CD4-positive, CD25-positive, alpha-beta regulatory T cell (primary cell): ENCODE data around the gene SNRNP70. TPM values are rescaled to one million over a fixed set of nuclear protein-coding genes. Genes with fewer than 3 reads are reported as not detected.
A peak's percentile ranks its signal among the peaks of the same experiment; 100 is the strongest.

ENCODE experiments used
- ATAC-seq, 2 donors: fragments of 150-1000 bp; cut with Tn5 transposase; one replicate each; pipeline ENCODE4 v1.10.0; 2021; ENCODE audit warnings: low read depth in 2 of 2, moderate number of reproducible peaks in 2 of 2, moderate library complexity in 1 of 2
- DNase-seq, 3 donors: peaks; one replicate each; pipeline versions ENCODE4 v3.0.0 to v3.0.0-alpha.2; 2012 to 2022; ENCODE audit warnings: mixed read lengths in 1 of 3
- H3K27ac ChIP-seq: one replicate; pipeline ENCODE4 v1.7.0; 2013; ENCODE audit warnings: mild to moderate bottlenecking, low read length; ENCODE audit not compliant: insufficient read depth, poor library complexity, severe bottlenecking
- H3K27me3 ChIP-seq: one replicate; pipeline ENCODE4 v1.7.0; 2013; ENCODE audit warnings: low read length; ENCODE audit not compliant: control insufficient read depth, insufficient read depth
- H3K36me3 ChIP-seq: one replicate; pipeline ENCODE4 v1.7.0; 2013; ENCODE audit warnings: mild to moderate bottlenecking, low read length, moderate library complexity; ENCODE audit not compliant: control insufficient read depth, insufficient read depth
- H3K4me1 ChIP-seq: 2 replicates; pipeline ENCODE4 v1.7.0; 2013; ENCODE audit warnings: mild to moderate bottlenecking, low read length; ENCODE audit not compliant: insufficient read depth, control insufficient read depth, poor library complexity, severe bottlenecking
- H3K4me3 ChIP-seq: one replicate; pipeline ENCODE4 v1.7.0; 2013; ENCODE audit warnings: low read depth, mild to moderate bottlenecking, low read length, moderate library complexity
- H3K9me3 ChIP-seq, 2 experiments: 1 replicate in 1 of 2; 2 replicates in 1 of 2; pipeline ENCODE4 v1.7.0; 2013; ENCODE audit warnings: low read length in 2 of 2, mild to moderate bottlenecking in 1 of 2, moderate library complexity in 1 of 2; ENCODE audit not compliant: control insufficient read depth in 2 of 2
- H3K27ac Mint-ChIP-seq, 3 donors: one replicate each; pipeline ENCODE4 v1.8.0; 2020 to 2022; ENCODE audit warnings: mild to moderate bottlenecking in 3 of 3, mixed read lengths in 3 of 3, moderate library complexity in 2 of 3
- H3K27me3 Mint-ChIP-seq: one replicate; pipeline ENCODE4 v1.8.0; 2022; ENCODE audit warnings: mild to moderate bottlenecking, mixed read lengths
- H3K36me3 Mint-ChIP-seq: one replicate; pipeline ENCODE4 v1.8.0; 2020; ENCODE audit warnings: mixed read lengths
- H3K4me1 Mint-ChIP-seq, 4 donors: one replicate each; pipeline ENCODE4 v1.8.0; 2020 to 2022; ENCODE audit warnings: mixed read lengths in 4 of 4, mild to moderate bottlenecking in 1 of 4
- H3K4me3 Mint-ChIP-seq, 4 donors: one replicate each; pipeline ENCODE4 v1.8.0; 2020 to 2022; ENCODE audit warnings: mild to moderate bottlenecking in 4 of 4, mixed read lengths in 4 of 4, moderate library complexity in 3 of 4
- H3K9me3 Mint-ChIP-seq, 7 donors: one replicate each; pipeline ENCODE4 v1.8.0; 2020 to 2022; ENCODE audit warnings: mixed read lengths in 7 of 7, mild to moderate bottlenecking in 3 of 7, moderate library complexity in 2 of 7
- polyA plus RNA-seq, 4 donors: library from polyadenylated mRNA; unstranded; fragments of 300-500 nt; fragmentation: Illumina TruSeq; gene quantifications; one replicate each; pipeline ENCODE4 v1.2.3, GENCODE V29; 2021
- total RNA-seq: library from RNA; stranded (reverse); gene quantifications from one replicate; pipeline ENCODE4 v1.2.3, GENCODE V29; 2022

SNRNP70 gene
- total and polyA plus RNA-seq, 5 donors from 2014 or later, result 45.5 to 381 (median 54.8) TPM

- Mint-ChIP-seq H3K27me3 (peaks cover 92% of the 10 kb centered on the region), H3K9me3 (peaks cover 0 to 7% (median 5%) of the 10 kb centered on the region in 7 donors), H3K4me3 (peak overlapping the region; percentile 48 to 82 (median 77)), H3K27ac (no peak overlapping the region), H3K4me1 (peaks cover 0 to 53% (median 25%) of the 10 kb centered on the region in 4 donors), H3K36me3 (peaks cover 3% of the 10 kb centered on the region)
- Histone ChIP-seq H3K27ac (no peak overlapping the region), H3K4me1 (peaks cover 41% of the 10 kb centered on the region), H3K36me3 (no peaks in the 10 kb centered on the region), H3K9me3 (peaks cover 0 to 12% of the 10 kb centered on the region in 2 experiments), H3K4me3 (peak overlapping the region; percentile 32), H3K27me3 (peaks cover 20% of the 10 kb centered on the region)
- no peak for DNase-seq
- ATAC-seq, result no peak
Observed at GRCh38 chr19:49149652-49150105, 64.4 kb downstream of the SNRNP70 start.

GRCh38 chr19:49150106-49150943, 65.1 kb downstream of the SNRNP70 start:
- Mint-ChIP-seq H3K4me3 (peak overlapping the region; percentile 48 to 82 (median 77)), H3K27ac (no peak overlapping the region), H3K27me3 (peaks cover 91% of the 10 kb centered on the region), H3K36me3 (peaks cover 3% of the 10 kb centered on the region), H3K4me1 (peaks cover 0 to 53% (median 24%) of the 10 kb centered on the region in 4 donors), H3K9me3 (peaks cover 0 to 9% (median 5%) of the 10 kb centered on the region in 7 donors)
- Histone ChIP-seq H3K4me3 (peak overlapping the region; percentile 48), H3K9me3 (peaks cover 0 to 12% of the 10 kb centered on the region in 2 experiments), H3K36me3 (no peaks in the 10 kb centered on the region), H3K4me1 (peaks cover 41% of the 10 kb centered on the region), H3K27ac (no peak overlapping the region), H3K27me3 (peaks cover 20% of the 10 kb centered on the region)
- ATAC-seq (no peak), DNase-seq (peak in 2 of 3 donors; percentile 35 to 44)

- H3K27me3 ChIP-seq, result peaks cover 20% of the 10 kb centered on the region
Observed at GRCh38 chr19:49150944-49151243, 65.6 kb downstream of the SNRNP70 start.

GRCh38 chr19:49151267-49152118, 66.2 kb downstream of the SNRNP70 start:
- Histone ChIP-seq H3K4me3 (peak overlapping the region; percentile 1), H3K27me3 (peaks cover 20% of the 10 kb centered on the region), H3K36me3 (no peaks in the 10 kb centered on the region), H3K4me1 (peaks cover 31% of the 10 kb centered on the region), H3K9me3 (peaks cover 0 to 12% of the 10 kb centered on the region in 2 experiments), H3K27ac (no peak overlapping the region)
- peaks cover 86% of the 10 kb centered on the region for H3K27me3 Mint-ChIP-seq
- H3K4me1 Mint-ChIP-seq, result peaks cover 0 to 43% (median 19%) of the 10 kb centered on the region in 4 donors
- H3K4me3 Mint-ChIP-seq, result peak overlapping the region; percentile 56 to 79 (median 66)
- peaks cover 0 to 9% (median 5%) of the 10 kb centered on the region in 7 donors for H3K9me3 Mint-ChIP-seq
- DNase-seq (peak in 1 of 3 donors; percentile 32), ATAC-seq (no peak)
- no peaks in the 10 kb centered on the region for H3K36me3 Mint-ChIP-seq
- no peak overlapping the region for H3K27ac Mint-ChIP-seq

More at GRCh38 chr19:49150944-49151243, 65.6 kb downstream of the SNRNP70 start:
- peaks cover 0 to 49% (median 19%) of the 10 kb centered on the region in 4 donors for H3K4me1 Mint-ChIP-seq
- Histone ChIP-seq H3K4me3 (no peak overlapping the region), H3K36me3 (no peaks in the 10 kb centered on the region), H3K4me1 (peaks cover 35% of the 10 kb centered on the region), H3K9me3 (peaks cover 0 to 12% of the 10 kb centered on the region in 2 experiments), H3K27ac (no peak overlapping the region)
- H3K4me3 Mint-ChIP-seq, result peak overlapping the region; percentile 52 to 79 (median 66)
- no peak for ATAC-seq
- H3K9me3 Mint-ChIP-seq, result peaks cover 0 to 9% (median 5%) of the 10 kb centered on the region in 7 donors
- H3K36me3 Mint-ChIP-seq, result no peaks in the 10 kb centered on the region
- H3K27ac Mint-ChIP-seq, result no peak overlapping the region
- DNase-seq, result no peak
- peaks cover 88% of the 10 kb centered on the region for H3K27me3 Mint-ChIP-seq

DNA sequence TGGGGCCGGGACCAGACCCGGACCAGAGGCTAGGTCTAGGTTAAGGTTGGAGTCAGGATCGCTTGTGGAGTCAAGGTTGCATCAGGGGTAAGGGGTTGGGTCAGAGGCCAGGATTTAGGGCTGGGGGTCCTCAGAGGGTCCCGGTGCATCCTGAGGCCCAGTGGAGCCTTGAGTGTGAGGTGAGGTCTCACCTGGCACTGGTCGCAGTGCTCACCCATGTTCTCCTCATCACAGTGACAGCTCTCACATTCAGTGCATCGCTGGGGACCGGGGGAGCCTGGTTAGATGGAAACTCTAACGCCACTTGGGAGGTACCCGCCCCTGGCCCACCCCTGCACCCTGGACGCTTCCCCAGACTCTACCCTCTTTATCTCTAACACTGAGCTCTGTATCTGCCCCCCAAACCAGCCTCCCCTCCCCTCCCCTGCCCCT, 66.9 kb downstream of the SNRNP70 start:
- Histone ChIP-seq H3K36me3 (no peaks in the 10 kb centered on the region), H3K4me3 (no peak overlapping the region), H3K4me1 (peaks cover 31% of the 10 kb centered on the region), H3K27me3 (peaks cover 17% of the 10 kb centered on the region), H3K27ac (no peak overlapping the region), H3K9me3 (peaks cover 0 to 12% of the 10 kb centered on the region in 2 experiments)
- Mint-ChIP-seq H3K27me3 (peaks cover 79% of the 10 kb centered on the region), H3K27ac (no peak overlapping the region), H3K4me3 (peak overlapping the region in 1 of 4 donors; percentile 79), H3K36me3 (no peaks in the 10 kb centered on the region), H3K4me1 (peaks cover 0 to 43% (median 19%) of the 10 kb centered on the region in 4 donors), H3K9me3 (peaks cover 0 to 9% (median 5%) of the 10 kb centered on the region in 7 donors)
- ATAC-seq (no peak), DNase-seq (no peak)

DNA sequence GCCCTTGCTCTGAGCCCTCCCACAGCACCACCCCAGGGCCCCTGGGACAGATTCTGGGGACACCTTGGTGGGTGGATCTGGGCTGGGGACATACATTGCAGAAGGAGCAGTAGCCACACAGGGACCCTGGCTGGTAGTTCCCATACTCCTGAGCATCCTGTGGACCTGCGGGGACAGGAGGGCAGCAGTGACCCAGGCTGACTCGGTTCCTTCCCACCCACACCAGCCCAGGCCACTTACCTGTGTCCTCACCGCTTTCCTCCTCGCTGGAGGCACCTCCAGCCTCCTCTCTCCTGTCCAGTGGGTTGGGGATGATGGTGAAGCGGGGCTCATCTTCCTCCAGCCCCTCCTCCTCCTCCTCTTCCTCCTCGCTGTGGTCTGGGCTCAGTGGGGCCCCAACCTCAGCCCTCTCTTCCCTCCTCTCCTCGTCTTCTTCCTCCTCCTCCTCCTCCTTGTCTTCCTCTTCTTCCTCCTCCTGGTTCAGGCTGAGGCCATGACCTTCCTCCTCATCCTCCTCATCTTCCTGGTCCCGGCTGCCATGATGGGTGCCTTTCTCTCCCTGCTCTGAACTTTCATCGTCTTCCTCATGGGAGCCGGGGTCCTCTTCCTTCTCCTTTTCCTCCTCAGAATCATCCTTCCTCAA, 68.0 kb downstream of the SNRNP70 start:
- Histone ChIP-seq H3K27ac (no peak overlapping the region), H3K4me3 (no peak overlapping the region), H3K9me3 (peaks cover 0 to 12% of the 10 kb centered on the region in 2 experiments), H3K36me3 (no peaks in the 10 kb centered on the region), H3K27me3 (peaks cover 15% of the 10 kb centered on the region), H3K4me1 (peaks cover 36% of the 10 kb centered on the region)
- Mint-ChIP-seq H3K36me3 (no peaks in the 10 kb centered on the region), H3K27me3 (peaks cover 71% of the 10 kb centered on the region), H3K27ac (no peak overlapping the region), H3K4me1 (peaks cover 0 to 44% (median 19%) of the 10 kb centered on the region in 4 donors), H3K4me3 (peak overlapping the region in 1 of 4 donors; percentile 32), H3K9me3 (peaks cover 0 to 11% (median 5%) of the 10 kb centered on the region in 7 donors)
- ATAC-seq, result no peak
- DNase-seq, result no peak

DNA sequence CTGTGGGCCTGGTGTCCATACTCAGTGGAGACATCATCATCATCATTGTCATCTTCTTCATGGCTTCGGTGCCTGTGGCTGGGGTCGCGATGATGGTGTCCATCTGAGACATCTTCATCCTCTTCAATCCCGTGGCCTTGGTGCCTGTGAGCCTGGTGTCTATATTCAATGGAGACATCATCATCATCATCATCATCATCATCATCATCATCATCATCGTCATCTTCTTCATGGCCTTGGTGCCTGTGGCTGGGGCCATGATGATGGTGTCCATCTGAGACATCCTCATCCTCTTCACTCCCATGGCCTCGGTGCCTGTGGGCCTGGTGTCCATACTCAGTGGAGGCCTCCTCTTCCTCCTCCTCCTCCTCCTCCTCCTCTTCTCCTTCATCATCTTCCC, 69.0 kb downstream of the SNRNP70 start:
- H3K9me3 ChIP-seq, result peaks cover 0 to 11% of the 10 kb centered on the region in 2 experiments
- H3K4me3 Mint-ChIP-seq, result peak overlapping the region in 1 of 4 donors; percentile 72
- H3K27me3 Mint-ChIP-seq, result peaks cover 71% of the 10 kb centered on the region
- no peak overlapping the region for H3K27ac ChIP-seq
- DNase-seq (no peak), ATAC-seq (no peak)
- H3K27ac Mint-ChIP-seq, result peak overlapping the region in 1 of 3 donors; percentile 15
- no peak overlapping the region for H3K4me3 ChIP-seq
- peaks cover 0 to 13% (median 5%) of the 10 kb centered on the region in 7 donors for H3K9me3 Mint-ChIP-seq
- H3K27me3 ChIP-seq, result peaks cover 15% of the 10 kb centered on the region
- H3K36me3 Mint-ChIP-seq, result no peaks in the 10 kb centered on the region
- H3K4me1 Mint-ChIP-seq, result peaks cover 0 to 39% (median 16%) of the 10 kb centered on the region in 4 donors
- H3K4me1 ChIP-seq, result peaks cover 33% of the 10 kb centered on the region
- H3K36me3 ChIP-seq, result no peaks in the 10 kb centered on the region
